T-helper 17 cell (primary cell): ENCODE data around the gene ADPRH. TPM values are rescaled to one million over a fixed set of nuclear protein-coding genes. Genes with fewer than 3 reads are reported as not detected.

ENCODE experiments used
- ATAC-seq: fragments of 150-1000 bp; cut with Tn5 transposase; 2 replicates; pipeline ENCODE4 v1.10.0; 2021; ENCODE audit warnings: mild to moderate bottlenecking, moderate library complexity
- DNase-seq, 3 donors: peaks; one replicate each; pipeline versions ENCODE4 v3.0.0 to v3.0.0-alpha.2; 2020 to 2021
- H3K9me3 ChIP-seq: one replicate; pipeline ENCODE4 v1.7.0; 2013; ENCODE audit warnings: low read length, mild to moderate bottlenecking; ENCODE audit not compliant: control insufficient read depth, poor library complexity, severe bottlenecking
- H3K27ac Mint-ChIP-seq: one replicate; pipeline ENCODE4 v1.8.0; 2022; ENCODE audit warnings: mild to moderate bottlenecking, moderate library complexity, mixed read lengths
- H3K27me3 Mint-ChIP-seq: one replicate; pipeline ENCODE4 v1.8.0; 2022; ENCODE audit warnings: mixed read lengths
- H3K36me3 Mint-ChIP-seq: one replicate; pipeline ENCODE4 v1.8.0; 2022; ENCODE audit warnings: low read depth, mixed read lengths
- H3K4me1 Mint-ChIP-seq: one replicate; pipeline ENCODE4 v1.8.0; 2022; ENCODE audit warnings: mild to moderate bottlenecking, mixed read lengths
- H3K4me3 Mint-ChIP-seq: one replicate; pipeline ENCODE4 v1.8.0; 2022; ENCODE audit warnings: mild to moderate bottlenecking, moderate library complexity, mixed read lengths
- total RNA-seq, 4 donors: library from RNA in 2 of 4; stranded (reverse) in 2 of 4; gene quantifications; one replicate each; pipeline ENCODE4 v1.2.3 and lab custom pipeline; 2022 to 2026

ADPRH gene
- total RNA-seq, 2 donors from 2014 or later, result 3.6 to 3.7 TPM

DNA sequence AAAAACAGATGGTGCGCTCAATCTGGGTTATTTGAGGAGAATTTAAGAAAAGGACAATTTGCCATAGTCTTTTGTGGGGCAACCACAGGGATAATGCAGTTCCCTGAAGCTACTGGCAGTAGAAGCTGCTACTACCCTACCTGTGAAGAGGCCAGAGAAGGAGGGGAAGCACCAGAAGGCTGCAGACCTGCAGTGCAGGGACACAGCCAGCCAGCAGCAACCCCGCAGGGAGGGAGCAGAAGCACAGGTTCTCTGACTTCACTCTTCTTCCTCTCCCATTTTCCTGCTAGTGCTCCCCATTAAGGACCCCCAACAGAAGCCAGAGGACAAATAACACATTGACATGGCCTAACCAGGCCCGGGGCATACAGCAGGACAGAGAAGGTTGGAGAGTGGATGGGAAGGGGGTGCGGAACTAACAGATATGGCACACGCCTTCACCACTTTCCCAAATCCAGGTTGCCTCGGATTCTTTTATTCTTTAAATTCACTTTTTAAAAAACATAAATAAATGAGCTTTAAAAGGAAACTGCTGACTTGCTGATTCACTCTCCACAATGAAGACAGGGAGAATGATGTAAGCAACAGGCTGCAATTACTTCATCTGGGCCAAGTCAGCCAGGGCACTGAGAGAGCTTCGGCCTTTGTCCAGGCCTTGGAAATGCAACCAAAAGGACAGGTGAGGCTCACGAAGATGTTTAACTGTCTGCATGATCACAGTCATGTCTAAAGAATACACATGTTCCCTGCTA, 51.0 kb downstream of the ADPRH start:
- no peak overlapping the region for H3K27ac Mint-ChIP-seq
- ATAC-seq (no peak), DNase-seq (no peak)
- peaks cover 30% of the 10 kb centered on the region for H3K4me1 Mint-ChIP-seq
- H3K27me3 Mint-ChIP-seq, result no peaks in the 10 kb centered on the region
- no peaks in the 10 kb centered on the region for H3K36me3 Mint-ChIP-seq
- H3K4me3 Mint-ChIP-seq, result no peak overlapping the region
- no peaks in the 10 kb centered on the region for H3K9me3 ChIP-seq

DNA sequence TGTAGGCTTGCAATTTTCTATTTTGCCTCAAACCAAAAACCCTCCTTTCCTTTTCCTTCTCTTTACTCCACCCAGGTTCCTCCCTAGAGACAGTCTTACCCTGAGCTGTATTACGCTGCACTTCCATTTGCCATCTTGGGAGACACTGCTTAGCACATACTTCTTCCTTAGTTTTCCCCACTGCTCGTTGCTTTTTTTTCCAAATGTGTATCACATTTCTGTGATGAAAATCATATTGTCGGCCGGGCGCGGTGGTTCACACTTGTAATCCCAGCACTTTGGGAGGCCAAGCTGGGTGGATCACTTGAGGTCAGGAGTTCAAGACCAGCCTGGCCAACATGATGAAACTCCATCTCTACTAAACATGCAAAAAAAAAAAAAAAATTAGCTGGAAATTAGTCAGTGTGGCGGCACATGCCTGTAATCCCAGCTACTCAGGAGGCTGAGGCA, 51.6 kb downstream of the ADPRH start:
- ATAC-seq (no peak), DNase-seq (no peak)
- H3K4me3 Mint-ChIP-seq, result no peak overlapping the region
- H3K27ac Mint-ChIP-seq, result no peak overlapping the region
- no peaks in the 10 kb centered on the region for H3K36me3 Mint-ChIP-seq
- no peaks in the 10 kb centered on the region for H3K27me3 Mint-ChIP-seq
- peaks cover 27% of the 10 kb centered on the region for H3K4me1 Mint-ChIP-seq
- H3K9me3 ChIP-seq, result no peaks in the 10 kb centered on the region

- ATAC-seq (no peak), DNase-seq (no peak)
- no peaks in the 10 kb centered on the region for H3K27me3 Mint-ChIP-seq
- no peaks in the 10 kb centered on the region for H3K9me3 ChIP-seq
- no peak overlapping the region for H3K4me3 Mint-ChIP-seq
- H3K4me1 Mint-ChIP-seq, result peaks cover 23% of the 10 kb centered on the region
- no peaks in the 10 kb centered on the region for H3K36me3 Mint-ChIP-seq
- H3K27ac Mint-ChIP-seq, result no peak overlapping the region
Measured at GRCh38 chr3:119631516-119631915, 52.2 kb downstream of the ADPRH start.

GRCh38 chr3:119632216-119632615, 52.9 kb downstream of the ADPRH start:
- H3K36me3 Mint-ChIP-seq, result no peaks in the 10 kb centered on the region
- H3K27ac Mint-ChIP-seq, result no peak overlapping the region
- H3K4me3 Mint-ChIP-seq, result no peak overlapping the region
- DNase-seq (no peak), ATAC-seq (no peak)
- no peaks in the 10 kb centered on the region for H3K9me3 ChIP-seq
- H3K27me3 Mint-ChIP-seq, result no peaks in the 10 kb centered on the region
- peaks cover 20% of the 10 kb centered on the region for H3K4me1 Mint-ChIP-seq

GRCh38 chr3:119632829-119633228, 53.5 kb downstream of the ADPRH start:
- H3K4me3 Mint-ChIP-seq, result no peak overlapping the region
- peak overlapping the region; percentile 80 for H3K27ac Mint-ChIP-seq
- no peak for ATAC-seq
- peaks cover 18% of the 10 kb centered on the region for H3K4me1 Mint-ChIP-seq
- no peak for DNase-seq
- H3K9me3 ChIP-seq, result no peaks in the 10 kb centered on the region
- H3K36me3 Mint-ChIP-seq, result no peaks in the 10 kb centered on the region
- no peaks in the 10 kb centered on the region for H3K27me3 Mint-ChIP-seq

- Mint-ChIP-seq H3K36me3 (no peaks in the 10 kb centered on the region), H3K27me3 (no peaks in the 10 kb centered on the region), H3K27ac (no peak overlapping the region), H3K4me1 (peaks cover 17% of the 10 kb centered on the region), H3K4me3 (no peak overlapping the region)
- ATAC-seq (no peak), DNase-seq (no peak)
- H3K9me3 ChIP-seq, result no peaks in the 10 kb centered on the region
Measured at GRCh38 chr3:119635719-119636118, 56.4 kb downstream of the ADPRH start.

GRCh38 chr3:119636249-119636648, 57.0 kb downstream of the ADPRH start:
- peak overlapping the region; percentile 51 for H3K27ac Mint-ChIP-seq

DNA sequence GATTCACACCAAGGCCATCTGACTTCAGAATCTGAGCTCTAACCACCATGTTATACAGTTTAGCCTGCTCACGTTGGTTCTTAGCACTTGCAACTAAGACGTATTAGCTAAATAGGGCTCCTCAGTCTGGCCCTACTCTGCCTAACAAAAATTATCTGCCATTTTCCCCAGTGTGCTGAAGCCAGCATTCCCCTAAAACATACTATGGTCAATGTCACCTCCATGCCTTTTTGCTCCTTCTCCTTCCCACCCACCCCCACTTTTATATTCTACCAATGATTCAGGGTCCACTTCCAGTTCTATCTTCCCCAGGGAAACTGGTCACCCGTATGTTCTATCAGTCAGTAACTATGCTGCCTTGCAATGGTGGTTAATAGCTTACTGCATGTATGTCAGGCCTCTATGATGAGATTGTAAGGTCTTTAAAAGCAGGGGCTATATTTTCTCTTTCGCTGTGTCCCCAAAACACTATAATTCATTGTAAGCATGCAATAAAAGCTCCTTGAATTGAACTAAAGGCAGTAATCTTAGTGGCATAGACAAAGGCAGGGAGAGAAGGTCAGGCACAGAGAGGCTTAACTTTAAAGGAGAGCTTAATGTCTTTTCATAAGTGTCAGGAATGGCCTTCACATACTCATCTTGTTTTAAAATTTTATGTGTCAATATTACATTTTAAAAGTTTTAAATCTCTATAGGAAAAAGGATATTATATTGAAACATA, 57.8 kb downstream of the ADPRH start:
- H3K4me3 Mint-ChIP-seq, result no peak overlapping the region
- H3K27me3 Mint-ChIP-seq, result no peaks in the 10 kb centered on the region
- ATAC-seq (no peak), DNase-seq (no peak)
- H3K9me3 ChIP-seq, result no peaks in the 10 kb centered on the region
- H3K4me1 Mint-ChIP-seq, result peaks cover 17% of the 10 kb centered on the region
- peaks cover 5% of the 10 kb centered on the region for H3K36me3 Mint-ChIP-seq
- peak overlapping the region; percentile 72 for H3K27ac Mint-ChIP-seq

More at GRCh38 chr3:119636249-119636648, 57.0 kb downstream of the ADPRH start:
- ATAC-seq (no peak), DNase-seq (no peak)
- Mint-ChIP-seq H3K36me3 (peaks cover 4% of the 10 kb centered on the region), H3K4me3 (no peak overlapping the region), H3K27me3 (no peaks in the 10 kb centered on the region), H3K4me1 (peaks cover 17% of the 10 kb centered on the region)
- no peaks in the 10 kb centered on the region for H3K9me3 ChIP-seq

DNA sequence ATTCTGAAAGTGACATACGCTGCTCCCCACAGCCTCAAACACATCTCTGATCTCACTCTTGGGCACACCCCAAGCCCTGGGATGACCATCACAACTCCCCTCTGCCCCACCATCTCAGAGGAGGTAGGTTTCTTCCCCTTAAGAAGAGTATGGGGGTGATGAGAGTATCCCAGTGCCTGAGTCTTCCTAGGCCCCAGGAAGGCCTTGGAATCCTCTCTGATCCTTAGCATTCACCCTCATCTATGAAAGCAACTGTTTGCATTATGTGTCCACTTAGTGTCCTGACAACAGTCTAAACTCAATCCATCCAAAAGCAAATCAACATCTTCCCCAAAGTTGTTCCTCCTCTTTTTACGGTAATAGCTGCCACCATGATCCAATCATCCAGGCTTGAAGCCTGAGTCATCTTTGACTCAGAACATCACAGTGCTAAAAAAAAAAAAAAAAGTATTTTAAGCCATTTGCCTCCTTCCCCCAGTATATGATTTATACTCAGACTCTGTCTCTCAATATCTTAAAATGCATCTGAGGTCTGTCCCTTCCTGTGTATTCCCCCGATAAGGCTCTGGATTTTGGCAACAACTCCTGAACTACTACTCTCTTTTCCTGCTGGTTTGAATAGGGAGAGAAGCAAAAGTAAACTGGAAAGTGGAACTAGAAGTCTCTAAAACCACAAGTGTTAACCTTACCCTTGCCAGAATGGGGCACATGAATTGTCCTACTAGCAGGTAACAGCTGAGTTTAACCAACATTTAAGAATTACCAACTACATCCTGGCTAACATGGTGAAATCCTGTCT, 58.6 kb downstream of the ADPRH start:
- H3K9me3 ChIP-seq, result no peaks in the 10 kb centered on the region
- Mint-ChIP-seq H3K36me3 (peaks cover 5% of the 10 kb centered on the region), H3K27ac (peak overlapping the region; percentile 72), H3K4me3 (peak overlapping the region; percentile 70), H3K27me3 (no peaks in the 10 kb centered on the region), H3K4me1 (peaks cover 17% of the 10 kb centered on the region)
- ATAC-seq, result peak; percentile 37
- no peak for DNase-seq

Other genes starting within 250 kb of the ADPRH start
- 10 to 100 TPM; 65.8 to 70.6 TPM for gene TMEM39A, start 115.9 kb upstream of the ADPRH start, total RNA-seq
- 10 to 100 TPM; 26.3 to 27.3 TPM for gene POGLUT1, start 110.5 kb upstream of the ADPRH start, total RNA-seq
- gene TIMMDC1, start 80.9 kb upstream of the ADPRH start, total RNA-seq, result 10 to 100 TPM; 26.9 to 29.5 TPM
- 10 to 100 TPM; 13.9 to 14.1 TPM for gene CD80, start 19.9 kb upstream of the ADPRH start, total RNA-seq
- gene PLA1A, start 18.4 kb downstream of the ADPRH start, total RNA-seq, result under 1 TPM in 1 of 2 donors, not detected in 1; 0.45 TPM
- gene POPDC2, start 81.1 kb downstream of the ADPRH start, total RNA-seq, result 1 to 10 TPM; 4.2 to 4.3 TPM
- 10 to 100 TPM; 26.8 to 28.9 TPM for gene COX17, start 97.9 kb downstream of the ADPRH start, total RNA-seq
- gene CFAP91, start 123.5 kb downstream of the ADPRH start, total RNA-seq, result 1 to 10 TPM in 1 of 2 donors, under 1 TPM in 1; 0.63 to 2.7 TPM
- gene NR1I2, start 202.6 kb downstream of the ADPRH start, total RNA-seq, result under 1 TPM in 1 of 2 donors, not detected in 1; 0.20 TPM